Keratinocyte (primary cell): ENCODE data around the gene PRKACA. TPM values are rescaled to one million over a fixed set of nuclear protein-coding genes. Genes with fewer than 3 reads are reported as not detected.
A peak's percentile ranks its signal among the peaks of the same experiment; 100 is the strongest.

Experiments
- DNase-seq: peaks from one replicate; pipeline ENCODE4 v3.0.0-alpha.2; 2011; ENCODE audit warnings: low read depth, missing footprints, low spot score
- FAIRE-seq: peaks from 2 replicates; lab custom pipeline; 2011; peaks lifted over from hg19 to GRCh38; lab: Jason Lieb, UNC
- H2AFZ ChIP-seq: 2 replicates; pipeline ENCODE4 v1.6.0; 2012; ENCODE audit warnings: low read length, control low read depth, inconsistent platforms; ENCODE audit not compliant: control insufficient read depth
- H3K27ac ChIP-seq: 2 replicates; pipeline ENCODE4 v1.5.1; 2011; ENCODE audit warnings: low read length; ENCODE audit not compliant: control insufficient read depth, insufficient read depth
- H3K27me3 ChIP-seq: 3 replicates; pipeline ENCODE4 v1.6.0; 2011; ENCODE audit warnings: low read length; ENCODE audit not compliant: control insufficient read depth, insufficient read depth; ENCODE audit errors: extremely low read depth
- H3K36me3 ChIP-seq, 2 experiments: 2 replicates in 1 of 2; 3 replicates in 1 of 2; pipeline ENCODE4 v1.5.1; 2011; ENCODE audit warnings: low read length in 2 of 2, mild to moderate bottlenecking in 1 of 2; ENCODE audit not compliant: control insufficient read depth in 2 of 2, insufficient read depth in 2 of 2; ENCODE audit errors: extremely low read depth in 1 of 2
- H3K4me1 ChIP-seq: 3 replicates; pipeline ENCODE4 v1.5.1; 2011; ENCODE audit warnings: low read length; ENCODE audit not compliant: control insufficient read depth, insufficient read depth; ENCODE audit errors: extremely low read depth
- H3K4me2 ChIP-seq: 3 replicates; pipeline ENCODE4 v1.6.0; 2011; ENCODE audit warnings: low read depth, low read length; ENCODE audit not compliant: control insufficient read depth, insufficient read depth; ENCODE audit errors: extremely low read depth
- H3K4me3 ChIP-seq, 3 experiments: fragments of 200-600 bp in 1 of 3; sonication (generic) in 1 of 3; 2 replicates in 2 of 3; 3 replicates in 1 of 3; pipeline ENCODE4 v1.5.1; 2011 to 2016; ENCODE audit warnings: low read length in 3 of 3, mild to moderate bottlenecking in 3 of 3, control low read depth in 2 of 3, inconsistent platforms in 1 of 3, low read depth in 1 of 3, mixed read lengths in 1 of 3, mixed run types in 1 of 3, moderate library complexity in 1 of 3; ENCODE audit not compliant: control insufficient read depth in 2 of 3, insufficient read depth in 2 of 3; ENCODE audit errors: extremely low read depth in 1 of 3
- H3K79me2 ChIP-seq: 2 replicates; pipeline ENCODE4 v1.6.0; 2012; ENCODE audit warnings: low read length; ENCODE audit not compliant: control insufficient read depth, insufficient read depth
- H3K9ac ChIP-seq: 3 replicates; pipeline ENCODE4 v1.6.0; 2011; ENCODE audit warnings: low read length; ENCODE audit not compliant: control insufficient read depth, insufficient read depth; ENCODE audit errors: extremely low read depth
- H3K9me1 ChIP-seq: 3 replicates; pipeline ENCODE4 v1.6.0; 2011; ENCODE audit warnings: low read length; ENCODE audit not compliant: control insufficient read depth, insufficient read depth; ENCODE audit errors: extremely low read depth
- H3K9me3 ChIP-seq: 2 replicates; pipeline ENCODE4 v1.5.1; 2012; ENCODE audit warnings: low read depth, low read length; ENCODE audit not compliant: control insufficient read depth
- H4K20me1 ChIP-seq: 3 replicates; pipeline ENCODE4 v1.6.0; 2011; ENCODE audit warnings: low read length; ENCODE audit not compliant: control insufficient read depth, insufficient read depth; ENCODE audit errors: extremely low read depth
- CTCF ChIP-seq, 3 experiments: IDR thresholded peaks in 1 of 3; conservative IDR thresholded peaks in 1 of 3; optimal IDR thresholded peaks in 1 of 3; 2 replicates in 2 of 3; 3 replicates in 1 of 3; pipeline versions ENCODE3 to v1.5.1; 2011; ENCODE audit warnings: low read length in 3 of 3, mild to moderate bottlenecking in 3 of 3, moderate library complexity in 2 of 3, control low read depth in 1 of 3, inconsistent platforms in 1 of 3; ENCODE audit not compliant: insufficient read depth in 2 of 3; ENCODE audit errors: extremely low read depth in 1 of 3
- EZH2 ChIP-seq: IDR thresholded peaks from one replicate; pipeline ENCODE4 v1.6.1; 2012; ENCODE audit warnings: inconsistent platforms, mild to moderate bottlenecking, low read length, moderate library complexity
- dilution Hi-C: fragments of 300-500 bp; cut with MboI; formaldehyde crosslinking; loops from one replicate; pipeline ENCODE4 v1.7.0; 2020; ENCODE audit warnings: low sequenced_read_pairs; ENCODE audit not compliant: extremely low pct_ligation_motif_present
- polyA plus RNA-seq, 5 experiments: library from polyadenylated mRNA; depleted of rRNA in 3 of 5; stranded (reverse) in 3 of 5; stranded (forward) in 1 of 5; unstranded in 1 of 5; fragments of >200 nt; gene quantifications; 1 replicate in 1 of 5; 2 replicates in 3 of 5; 3 replicates in 1 of 5; pipeline versions ENCODE4 v1.2.1 to v1.2.3, GENCODE V29; 2011 to 2012; ENCODE audit warnings: missing spikeins in 2 of 5, low read depth in 1 of 5, low replicate concordance in 1 of 5

Gene PRKACA
- polyA plus RNA-seq, 1 donor (not counting 4 experiments of a cell fraction or from before 2014, with no cell fraction given) = 13.7 TPM

DNA sequence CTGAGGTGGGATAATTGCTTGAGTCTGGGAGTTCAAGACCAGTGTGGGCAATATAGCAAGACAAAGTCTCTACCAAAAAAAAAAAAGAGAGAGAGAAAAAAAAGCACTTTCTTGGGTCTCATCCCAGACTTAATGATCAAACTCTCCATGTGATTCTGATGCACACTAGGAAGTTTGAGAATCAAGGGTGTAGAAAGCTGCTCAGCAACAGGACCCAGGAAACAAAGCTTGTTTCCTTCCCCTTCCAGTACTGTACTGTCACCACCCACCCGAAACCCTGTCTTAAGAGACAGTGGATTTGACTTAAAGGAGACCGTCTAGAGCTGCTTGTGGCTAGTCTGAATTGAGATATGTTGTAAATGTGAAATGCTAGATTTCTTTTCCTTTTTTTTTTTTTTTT, 39.2 kb downstream of the PRKACA start:
- no peaks in the 10 kb centered on the region for H3K36me3 ChIP-seq
- H3K4me1 ChIP-seq = peaks cover 29% of the 10 kb centered on the region
- peaks cover 1% of the 10 kb centered on the region for H3K79me2 ChIP-seq
- no peak overlapping the region for H3K4me3 ChIP-seq
- H3K9me1 ChIP-seq = no peaks in the 10 kb centered on the region
- no peak overlapping the region for H3K4me2 ChIP-seq
- DNase-seq = no peak
- H4K20me1 ChIP-seq = no peaks in the 10 kb centered on the region
- no peaks in the 10 kb centered on the region for H3K27me3 ChIP-seq
- TF ChIP-seq CTCF (optimal IDR thresholded peaks at IDR 0.05 in 1 of 3, IDR thresholded peaks at IDR 0.05 in 1 of 3, conservative IDR thresholded peaks at IDR 0.05 in 1 of 3; ENCODE audit: extremely low read depth in 1 of 3, insufficient read depth in 2 of 3, low read length in 3 of 3) = no peak
- TF ChIP-seq EZH2 = no peak
- no peak for FAIRE-seq
- H3K9me3 ChIP-seq = no peaks in the 10 kb centered on the region
- dilution Hi-C loops = no loop called here
- H2AFZ ChIP-seq = no peak overlapping the region
- no peak overlapping the region for H3K27ac ChIP-seq
- no peak overlapping the region for H3K9ac ChIP-seq

DNA sequence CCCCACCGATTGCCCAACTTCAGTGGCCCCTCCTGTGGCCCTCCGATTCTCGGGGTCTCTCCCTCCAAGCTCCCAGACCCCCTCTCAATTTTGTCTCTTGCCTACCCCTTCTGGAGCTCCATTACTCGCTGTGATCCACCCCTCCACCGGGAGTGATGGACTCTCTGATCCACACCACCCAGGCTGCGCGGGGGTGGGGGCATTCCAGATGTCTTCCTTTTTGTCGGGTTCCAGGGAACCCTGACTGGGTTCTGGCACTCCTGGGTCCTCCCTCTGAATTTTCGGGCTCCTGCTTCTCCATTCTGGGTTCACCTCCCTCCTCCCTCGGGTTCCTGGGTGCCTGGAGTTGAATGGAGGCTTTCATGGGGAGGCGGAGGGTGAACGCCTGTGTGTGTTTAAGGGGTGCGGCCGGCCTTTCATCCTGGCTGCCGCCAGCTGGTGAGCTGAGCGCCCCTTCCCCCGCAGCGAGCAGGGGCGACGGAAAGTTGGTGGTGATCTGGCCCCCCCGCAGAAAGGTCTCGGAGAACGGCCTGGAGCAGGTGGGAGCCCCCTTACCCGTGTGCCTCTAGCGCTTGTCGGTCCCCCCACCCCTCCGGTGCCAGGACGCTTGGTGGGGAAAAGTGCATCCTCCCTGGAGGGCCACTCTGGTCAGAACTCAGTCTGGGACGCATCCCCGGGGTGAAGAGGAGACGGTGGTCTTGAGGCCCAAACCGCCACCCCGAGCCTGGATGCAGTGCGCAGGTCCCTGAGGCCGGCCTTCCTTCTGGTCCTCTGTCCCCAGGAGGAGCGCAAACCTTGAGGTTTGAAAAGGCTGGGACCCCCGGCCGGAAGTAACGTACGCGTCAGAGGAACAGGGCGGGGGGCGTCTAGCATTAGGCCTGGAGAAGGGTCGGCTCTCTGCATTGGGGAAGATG, 43.4 kb downstream of the PRKACA start:
- no peaks in the 10 kb centered on the region for H3K9me3 ChIP-seq
- FAIRE-seq (no peak), DNase-seq (no peak)
- H3K4me1 ChIP-seq = peaks cover 24% of the 10 kb centered on the region
- H3K36me3 ChIP-seq = no peaks in the 10 kb centered on the region
- H2AFZ ChIP-seq = peak overlapping the region; percentile 88
- dilution Hi-C loops = no loop called here
- H3K9me1 ChIP-seq = no peaks in the 10 kb centered on the region
- TF ChIP-seq EZH2 = no peak
- peak overlapping the region; percentile 31 for H3K27ac ChIP-seq
- peaks cover 23% of the 10 kb centered on the region for H3K27me3 ChIP-seq
- H3K4me2 ChIP-seq = peak overlapping the region; percentile 91
- no peaks in the 10 kb centered on the region for H4K20me1 ChIP-seq
- H3K9ac ChIP-seq = peak overlapping the region; percentile 74
- H3K4me3 ChIP-seq = peak overlapping the region; percentile 61 to 98 (median 87)
- peaks cover 1% of the 10 kb centered on the region for H3K79me2 ChIP-seq
